BLaER1 treated with 17β-estradiol and CSF1 and Interleukin-3, amounts not matched to agents 10 nM and 100 nM (cell line): ENCODE results near the gene DCDC1.

ENCODE experiments used
- H3K27ac ChIP-seq, 11 experiments: shearing (Covaris generic); formaldehyde crosslinking; 2 replicates each; pipeline ENCODE4 v1.8.1; 2022
- H3K27me3 ChIP-seq, 11 experiments: shearing (Covaris generic); formaldehyde crosslinking; 2 replicates each; pipeline ENCODE4 v1.8.1; 2022
- H3K36me3 ChIP-seq, 11 experiments: shearing (Covaris generic); formaldehyde crosslinking; 2 replicates each; pipeline ENCODE4 v1.8.1; 2022
- H3K4me1 ChIP-seq, 10 experiments: shearing (Covaris generic); formaldehyde crosslinking; 2 replicates each; pipeline ENCODE4 v1.8.1; 2022
- H3K4me2 ChIP-seq, 11 experiments: shearing (Covaris generic); formaldehyde crosslinking; 2 replicates each; pipeline ENCODE4 v1.8.1; 2022
- H3K4me3 ChIP-seq, 10 experiments: shearing (Covaris generic); formaldehyde crosslinking; 2 replicates each; pipeline ENCODE4 v1.8.1; 2022
- H3K9ac ChIP-seq, 11 experiments: shearing (Covaris generic); formaldehyde crosslinking; 2 replicates each; pipeline ENCODE4 v1.8.1; 2022
- H3K9me3 ChIP-seq, 11 experiments: shearing (Covaris generic); formaldehyde crosslinking; replicated peaks in 1 of 11; 2 replicates each; pipeline ENCODE4 v1.8.1; 2022
- H4K20me1 ChIP-seq, 11 experiments: shearing (Covaris generic); formaldehyde crosslinking; 2 replicates each; pipeline ENCODE4 v1.8.1; 2022
- Cebpa-rat ChIP-seq, 11 experiments: shearing (Covaris generic); IDR thresholded peaks; 2 replicates each; pipeline ENCODE4 v1.8.1; 2022

Gene DCDC1

DNA sequence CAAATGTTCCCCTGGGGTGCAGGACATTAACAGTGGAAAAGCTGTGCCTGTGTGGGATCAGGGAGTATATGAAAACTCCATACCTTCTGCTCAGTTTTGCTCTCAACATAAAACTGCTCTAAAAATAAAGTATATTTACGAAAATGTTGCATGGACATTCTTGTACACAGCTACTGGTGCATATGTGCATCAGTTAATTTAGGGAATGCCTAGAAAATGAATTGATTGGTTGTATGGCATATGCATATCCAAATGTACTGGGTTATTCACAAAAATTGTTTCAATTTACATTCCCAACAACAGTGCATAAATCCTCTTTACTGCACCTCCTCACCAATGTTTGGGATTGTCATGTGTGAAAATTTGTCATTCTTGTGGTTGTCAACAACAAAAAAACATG lies 532.3 kb downstream of the DCDC1 start:
- Histone ChIP-seq H3K27me3 (no peaks in the 10 kb centered on the region), H4K20me1 (no peaks in the 10 kb centered on the region), H3K27ac (no peak overlapping the region), H3K36me3 (no peaks in the 10 kb centered on the region), H3K4me3 (no peak overlapping the region), H3K9me3 (peaks cover 0 to 15% (median 11%) of the 10 kb centered on the region in 11 experiments; a peak in 11 of 22 replicates), H3K4me1 (no peaks in the 10 kb centered on the region), H3K4me2 (no peak overlapping the region), H3K9ac (no peak overlapping the region)
- TF ChIP-seq Cebpa-rat (IDR thresholded peaks at IDR 0.05): no peak

DNA sequence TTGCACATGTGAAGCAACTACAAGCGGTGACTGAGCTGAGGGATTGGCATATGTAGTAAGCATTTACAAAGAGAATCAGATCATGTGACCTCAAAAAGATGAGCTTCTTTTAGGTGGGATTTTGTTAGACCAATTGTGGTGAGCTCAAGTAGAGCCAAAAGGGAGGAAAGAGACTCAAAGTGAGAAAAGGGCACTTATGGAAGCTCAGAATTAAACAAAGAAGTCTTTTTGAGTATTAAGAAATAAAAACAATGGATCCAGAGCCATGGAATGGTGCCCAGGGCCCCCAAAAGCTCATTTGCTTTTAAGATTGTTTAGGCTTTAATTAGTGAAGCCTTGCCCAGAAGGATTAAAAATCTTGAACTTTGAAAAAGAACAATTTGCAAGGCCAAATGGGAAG lies 536.7 kb downstream of the DCDC1 start:
- Histone ChIP-seq H3K9ac (no peak overlapping the region), H3K27me3 (no peaks in the 10 kb centered on the region), H3K4me3 (no peak overlapping the region), H3K4me1 (no peaks in the 10 kb centered on the region), H4K20me1 (no peaks in the 10 kb centered on the region), H3K4me2 (no peak overlapping the region), H3K27ac (no peak overlapping the region), H3K9me3 (peaks cover 0 to 15% (median 11%) of the 10 kb centered on the region in 11 experiments; a peak in 11 of 22 replicates), H3K36me3 (no peaks in the 10 kb centered on the region)
- TF ChIP-seq Cebpa-rat (IDR thresholded peaks at IDR 0.05): no peak

DNA sequence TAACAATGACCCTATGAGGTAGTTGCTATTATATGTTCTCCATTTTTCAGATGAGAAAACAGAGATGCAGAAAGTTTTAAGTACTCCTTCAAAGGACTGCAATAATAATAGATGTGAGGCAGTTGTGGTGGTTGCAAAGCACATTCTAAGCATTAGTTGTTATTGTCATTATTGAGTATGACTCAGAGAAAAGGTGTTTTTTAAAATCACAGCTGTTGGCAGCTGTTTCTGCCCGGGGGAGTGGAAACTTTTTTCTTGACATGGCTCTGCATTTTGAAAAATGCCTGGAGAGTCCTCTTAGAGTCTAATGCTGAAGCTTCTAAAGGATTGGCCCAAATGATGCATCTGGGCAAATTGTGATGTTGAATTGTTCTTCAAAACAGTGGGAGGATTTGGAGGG lies 538.9 kb downstream of the DCDC1 start:
- TF ChIP-seq Cebpa-rat (IDR thresholded peaks at IDR 0.05): no peak
- H3K27ac ChIP-seq: no peak overlapping the region

DNA sequence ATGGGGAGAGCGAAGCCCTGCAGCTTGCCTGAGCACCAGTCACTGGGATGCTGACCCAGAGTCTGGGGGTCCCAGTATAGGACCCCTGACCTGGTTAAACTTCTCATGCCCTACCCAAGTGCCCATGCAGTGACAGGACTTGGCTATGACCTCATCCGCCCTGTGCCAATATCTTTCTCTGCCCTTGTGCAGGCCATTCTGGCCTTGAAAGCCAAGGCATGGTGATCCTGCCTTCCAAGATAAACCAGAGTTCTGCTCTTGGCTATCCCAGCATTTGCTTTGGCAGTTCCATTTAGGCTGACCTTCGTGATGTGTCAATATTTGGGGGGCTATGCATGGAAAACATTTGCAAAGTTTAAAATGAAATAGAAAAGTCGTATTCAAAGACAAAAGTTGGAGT lies 542.6 kb downstream of the DCDC1 start:
- no peak for TF ChIP-seq Cebpa-rat (IDR thresholded peaks at IDR 0.05)
- Histone ChIP-seq H3K36me3 (no peaks in the 10 kb centered on the region), H3K4me1 (no peaks in the 10 kb centered on the region), H4K20me1 (no peaks in the 10 kb centered on the region), H3K9me3 (no peaks in the 10 kb centered on the region), H3K9ac (no peak overlapping the region), H3K4me2 (no peak overlapping the region), H3K27me3 (no peaks in the 10 kb centered on the region), H3K27ac (no peak overlapping the region), H3K4me3 (no peak overlapping the region)

More for the DNA sequence above, 538.9 kb downstream of the DCDC1 start:
- Histone ChIP-seq H3K4me1 (no peaks in the 10 kb centered on the region), H3K4me2 (no peak overlapping the region), H3K4me3 (no peak overlapping the region), H3K27me3 (no peaks in the 10 kb centered on the region), H3K36me3 (no peaks in the 10 kb centered on the region), H4K20me1 (no peaks in the 10 kb centered on the region), H3K9me3 (peaks cover 0 to 12% (median 9%) of the 10 kb centered on the region in 11 experiments; a peak in 11 of 22 replicates), H3K9ac (no peak overlapping the region)

DNA sequence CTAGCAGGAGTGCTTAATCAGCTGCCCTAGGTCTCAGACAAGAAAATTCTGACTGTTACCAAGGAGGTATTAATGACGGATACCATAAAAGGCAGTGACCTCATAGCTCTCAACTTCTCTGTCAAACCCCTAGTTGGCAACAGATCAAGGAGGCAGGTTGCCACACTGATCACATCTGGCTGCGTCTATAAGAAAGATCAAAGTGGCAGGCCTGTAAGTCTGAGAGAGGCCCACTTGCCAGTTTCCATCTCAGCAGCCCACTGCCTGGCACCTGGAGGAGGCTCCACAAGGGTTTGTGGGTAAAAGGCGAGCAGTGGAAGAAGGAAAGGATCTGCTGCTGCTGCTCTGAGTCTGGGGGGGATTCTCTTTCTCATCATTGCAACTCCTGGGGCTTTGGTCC lies 543.8 kb downstream of the DCDC1 start:
- H3K27me3 ChIP-seq: no peaks in the 10 kb centered on the region
- no peak overlapping the region for H3K9ac ChIP-seq

DNA sequence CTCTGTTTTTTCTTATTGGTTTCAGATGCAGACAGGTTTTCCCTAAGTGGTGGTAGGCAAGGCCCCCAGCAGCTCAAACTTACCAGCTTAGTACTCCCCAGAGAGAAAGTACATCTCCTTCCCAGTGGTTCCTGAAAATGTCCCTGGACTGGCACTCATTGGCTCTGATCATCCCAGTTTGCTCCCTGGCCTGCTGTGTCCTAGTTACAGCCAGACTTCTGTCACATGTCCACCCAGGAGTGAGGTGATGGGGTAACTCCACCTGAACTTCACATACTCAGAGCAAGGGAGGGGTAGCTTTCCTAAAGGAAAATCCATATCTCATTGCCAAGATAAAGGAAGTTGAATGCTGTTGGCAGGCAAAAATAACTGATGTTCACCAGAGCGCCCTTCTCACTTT lies 546.4 kb downstream of the DCDC1 start:
- Histone ChIP-seq H3K36me3 (no peaks in the 10 kb centered on the region), H3K4me3 (no peak overlapping the region), H3K4me1 (no peaks in the 10 kb centered on the region), H3K4me2 (no peak overlapping the region), H3K27me3 (no peaks in the 10 kb centered on the region), H3K9me3 (no peaks in the 10 kb centered on the region), H3K27ac (no peak overlapping the region), H3K9ac (no peak overlapping the region), H4K20me1 (no peaks in the 10 kb centered on the region)
- TF ChIP-seq Cebpa-rat (IDR thresholded peaks at IDR 0.05): no peak

More for the DNA sequence above, 543.8 kb downstream of the DCDC1 start:
- Histone ChIP-seq H3K9me3 (no peaks in the 10 kb centered on the region), H3K27ac (no peak overlapping the region), H4K20me1 (no peaks in the 10 kb centered on the region), H3K4me3 (no peak overlapping the region), H3K36me3 (no peaks in the 10 kb centered on the region), H3K4me1 (no peaks in the 10 kb centered on the region), H3K4me2 (no peak overlapping the region)
- TF ChIP-seq Cebpa-rat (IDR thresholded peaks at IDR 0.05): no peak

DNA sequence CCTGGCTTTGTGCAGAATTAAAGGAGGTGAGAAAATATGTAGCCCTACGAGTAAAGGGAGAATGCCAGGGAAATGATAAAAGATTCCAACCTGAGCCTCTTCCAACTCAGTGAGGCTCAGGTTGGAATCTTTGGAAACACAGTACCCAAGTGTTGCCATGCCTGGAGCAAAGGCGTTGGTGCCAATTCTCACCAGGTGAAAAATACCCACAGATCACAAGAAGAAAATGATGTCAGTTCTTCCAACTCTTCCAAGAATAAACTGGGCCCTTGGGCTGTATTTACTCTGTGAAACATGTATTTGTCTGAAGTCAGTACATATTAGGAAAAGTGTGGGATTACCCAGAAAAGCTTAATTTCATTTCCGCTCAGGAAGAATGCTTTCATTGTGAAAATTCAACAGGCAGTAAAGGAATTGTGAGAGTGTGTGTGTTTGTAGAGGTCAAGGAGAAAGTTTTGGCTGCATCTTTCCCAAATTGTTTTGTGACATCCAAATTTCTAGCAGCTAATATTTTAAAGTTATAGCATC lies 548.0 kb downstream of the DCDC1 start:
- no peaks in the 10 kb centered on the region for H3K4me1 ChIP-seq
- no peaks in the 10 kb centered on the region for H3K36me3 ChIP-seq
- H3K4me3 ChIP-seq: no peak overlapping the region
- H3K9ac ChIP-seq: no peak overlapping the region
- no peaks in the 10 kb centered on the region for H3K9me3 ChIP-seq
- H3K27me3 ChIP-seq: no peaks in the 10 kb centered on the region
- H3K27ac ChIP-seq: no peak overlapping the region
- H3K4me2 ChIP-seq: no peak overlapping the region
- H4K20me1 ChIP-seq: no peaks in the 10 kb centered on the region
- no peak for TF ChIP-seq Cebpa-rat (IDR thresholded peaks at IDR 0.05)

DNA sequence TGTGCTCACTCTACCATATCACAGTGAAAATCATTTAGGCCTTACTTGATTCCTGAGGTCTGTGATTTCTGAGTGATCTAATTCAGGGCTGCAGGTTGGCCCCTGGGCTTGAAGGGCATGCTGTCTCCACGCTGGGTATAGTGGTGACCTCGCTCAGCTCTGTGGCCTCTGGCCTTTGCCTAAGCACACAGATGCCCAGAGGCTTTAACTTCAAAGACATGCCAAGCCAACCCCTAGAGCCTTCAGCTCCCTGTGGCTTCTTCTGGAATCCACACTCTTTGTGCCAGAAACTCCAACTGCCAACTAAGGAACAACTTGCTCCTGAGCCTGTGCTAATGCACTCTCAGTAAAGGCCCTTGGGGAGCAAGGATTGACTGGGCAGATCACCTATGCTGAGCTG lies 550.8 kb downstream of the DCDC1 start:
- H3K9ac ChIP-seq: no peak overlapping the region
- no peaks in the 10 kb centered on the region for H3K36me3 ChIP-seq
- no peaks in the 10 kb centered on the region for H3K9me3 ChIP-seq
- no peak overlapping the region for H3K27ac ChIP-seq
- H3K4me3 ChIP-seq: no peak overlapping the region
- H3K4me1 ChIP-seq: no peaks in the 10 kb centered on the region
- no peaks in the 10 kb centered on the region for H3K27me3 ChIP-seq
- H3K4me2 ChIP-seq: no peak overlapping the region
- no peak for TF ChIP-seq Cebpa-rat (IDR thresholded peaks at IDR 0.05)
- no peaks in the 10 kb centered on the region for H4K20me1 ChIP-seq

DNA sequence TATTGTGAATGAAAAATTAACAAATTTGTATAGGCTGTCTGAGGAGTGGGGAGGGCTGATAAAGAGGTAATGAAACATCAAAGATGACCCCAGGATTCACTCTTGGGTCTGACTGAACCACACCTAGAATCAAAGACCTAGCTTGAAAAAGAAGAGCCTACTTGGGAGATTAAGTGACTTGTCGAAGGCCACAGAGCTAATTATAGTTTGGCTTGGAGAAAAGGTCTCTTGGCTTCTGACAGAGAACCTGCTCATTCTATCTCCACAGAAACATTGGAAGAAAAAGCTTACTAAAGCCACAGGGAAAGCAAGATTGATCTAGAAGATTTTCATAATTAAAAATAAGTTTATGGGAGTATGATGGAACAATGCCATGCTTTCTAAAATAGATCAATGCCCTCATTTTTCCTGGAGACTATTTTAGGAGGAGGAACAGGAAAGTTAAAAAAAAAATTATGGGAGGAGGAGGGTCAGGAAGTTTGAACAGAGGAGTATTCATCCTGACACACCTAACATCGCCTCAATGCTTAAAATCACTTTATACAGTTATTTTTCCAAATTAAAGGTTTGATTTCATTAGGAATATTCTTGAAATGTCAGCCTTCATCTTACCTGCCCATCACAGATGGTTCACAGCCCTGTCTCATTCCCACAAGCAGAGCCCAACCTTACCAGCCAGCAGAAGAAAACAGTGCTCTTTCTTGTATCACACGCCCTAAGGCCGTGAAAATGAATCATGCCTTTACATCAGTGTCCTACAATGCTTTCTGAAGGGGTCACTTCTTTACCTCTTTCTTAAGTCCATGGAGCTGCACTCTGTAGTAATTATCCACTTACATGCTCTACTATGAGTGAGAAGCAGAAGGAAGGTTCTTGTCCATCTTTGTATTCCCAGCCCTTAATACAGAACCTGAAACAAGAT lies 552.3 kb downstream of the DCDC1 start:
- no peak for TF ChIP-seq Cebpa-rat (IDR thresholded peaks at IDR 0.05)
- Histone ChIP-seq H3K27ac (no peak overlapping the region), H4K20me1 (no peaks in the 10 kb centered on the region), H3K4me3 (no peak overlapping the region), H3K4me2 (no peak overlapping the region), H3K27me3 (no peaks in the 10 kb centered on the region), H3K9ac (no peak overlapping the region), H3K4me1 (no peaks in the 10 kb centered on the region; a peak in 1 of 20 replicates), H3K36me3 (no peaks in the 10 kb centered on the region), H3K9me3 (no peaks in the 10 kb centered on the region)

DNA sequence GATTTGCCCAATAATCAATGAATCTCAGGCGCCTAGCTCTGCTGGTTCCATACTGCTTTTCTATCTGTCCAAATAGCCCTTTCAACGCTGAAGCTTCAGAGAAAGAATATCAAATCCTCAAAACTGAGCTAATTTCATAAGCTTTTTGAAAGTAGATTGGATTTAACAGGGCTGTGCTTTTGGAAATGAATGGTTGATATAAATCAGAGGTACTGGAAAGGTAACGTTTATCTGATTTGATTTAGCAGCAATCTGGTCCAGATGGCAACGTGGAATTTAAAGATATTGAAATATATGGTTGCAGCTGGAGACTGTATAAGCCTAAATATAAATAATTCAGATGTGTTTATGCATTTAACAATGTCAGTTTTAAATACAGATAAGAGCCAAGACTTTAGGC lies 553.9 kb downstream of the DCDC1 start:
- no peak overlapping the region for H3K4me2 ChIP-seq
- H3K27ac ChIP-seq: no peak overlapping the region
- no peaks in the 10 kb centered on the region for H4K20me1 ChIP-seq
- H3K9me3 ChIP-seq: no peaks in the 10 kb centered on the region
- H3K36me3 ChIP-seq: no peaks in the 10 kb centered on the region
- H3K4me1 ChIP-seq: no peaks in the 10 kb centered on the region; a peak in 1 of 20 replicates
- H3K9ac ChIP-seq: no peak overlapping the region
- TF ChIP-seq Cebpa-rat (IDR thresholded peaks at IDR 0.05): no peak
- H3K27me3 ChIP-seq: no peaks in the 10 kb centered on the region
- no peak overlapping the region for H3K4me3 ChIP-seq
